Measurements from ENCODE around the gene PTOV1. TPM values are rescaled to one million over a fixed set of nuclear protein-coding genes. Genes with fewer than 3 reads are reported as not detected.

Gene PTOV1
- total RNA-seq, 1 donor from 2014 or later, result 104 TPM

DNA sequence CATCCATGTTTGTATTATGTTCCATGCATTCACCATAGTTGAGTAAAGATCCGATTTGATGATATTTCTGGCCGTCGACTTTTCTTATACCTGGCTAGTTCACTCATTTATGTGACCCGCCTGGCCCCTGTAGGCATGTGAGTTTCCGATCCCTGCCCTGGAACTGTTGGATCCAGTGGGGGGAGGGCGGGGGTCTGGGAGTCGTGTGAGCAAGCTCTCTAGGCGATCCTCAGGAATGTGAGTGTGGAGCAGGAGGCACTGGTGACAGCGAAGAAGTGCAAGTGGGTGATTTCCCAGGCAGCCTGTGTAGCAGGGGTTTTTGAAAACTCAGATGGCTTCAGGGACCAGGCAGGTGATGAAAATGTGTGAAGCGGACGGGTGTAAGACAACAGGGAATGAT is 10.6 kb upstream of the PTOV1 start:
- Histone ChIP-seq H3K4me1 (peaks cover 6% of the 10 kb centered on the region), H3K9me3 (replicated peaks) (no peaks in the 10 kb centered on the region), H3K36me3 (peaks cover 45% of the 10 kb centered on the region), H3K27me3 (ENCODE audit: low read depth) (no peaks in the 10 kb centered on the region), H3K27ac (replicated peaks) (no peak overlapping the region), H3K4me3 (no peak overlapping the region)
- intact Hi-C loops (cut with micrococcal nuclease), result no loop called here
- DNase-seq, result no peak
- no peak for TF ChIP-seq CTCF (IDR thresholded peaks at IDR 0.05; ENCODE audit: borderline replicate concordance)

- intact Hi-C loops (cut with micrococcal nuclease), result no loop called here
- Histone ChIP-seq H3K9me3 (replicated peaks) (no peaks in the 10 kb centered on the region), H3K36me3 (peaks cover 40% of the 10 kb centered on the region), H3K27me3 (ENCODE audit: low read depth) (no peaks in the 10 kb centered on the region), H3K4me3 (no peak overlapping the region), H3K27ac (replicated peaks) (no peak overlapping the region), H3K4me1 (peaks cover 6% of the 10 kb centered on the region)
- no peak for TF ChIP-seq CTCF (IDR thresholded peaks at IDR 0.05; ENCODE audit: borderline replicate concordance)
- DNase-seq, result no peak
Observed at GRCh38 chr19:49840736-49841249, 10.2 kb upstream of the PTOV1 start.

GRCh38 chr19:49843265-49843664 is 7.7 kb upstream of the PTOV1 start:
- Histone ChIP-seq H3K27ac (replicated peaks) (no peak overlapping the region), H3K4me1 (peaks cover 6% of the 10 kb centered on the region), H3K9me3 (replicated peaks) (no peaks in the 10 kb centered on the region), H3K4me3 (no peak overlapping the region), H3K27me3 (ENCODE audit: low read depth) (no peaks in the 10 kb centered on the region), H3K36me3 (peaks cover 17% of the 10 kb centered on the region)
- TF ChIP-seq CTCF (IDR thresholded peaks at IDR 0.05; ENCODE audit: borderline replicate concordance), result no peak
- DNase-seq, result no peak
- intact Hi-C loops (cut with micrococcal nuclease), result no loop called here

GRCh38 chr19:49844138-49845095 is 6.5 kb upstream of the PTOV1 start:
- TF ChIP-seq CTCF (IDR thresholded peaks at IDR 0.05; ENCODE audit: borderline replicate concordance), result no peak
- no peak overlapping the region for H3K4me3 ChIP-seq
- peaks cover 5% of the 10 kb centered on the region for H3K36me3 ChIP-seq
- intact Hi-C loops (cut with micrococcal nuclease), result no loop called here
- DNase-seq, result no peak
- peaks cover 5% of the 10 kb centered on the region for H3K9me3 ChIP-seq (replicated peaks)
- no peak overlapping the region for H3K27ac ChIP-seq (replicated peaks)
- H3K4me1 ChIP-seq, result peaks cover 1% of the 10 kb centered on the region
- no peaks in the 10 kb centered on the region for H3K27me3 ChIP-seq (ENCODE audit: low read depth)

GRCh38 chr19:49845414-49845813 is 5.5 kb upstream of the PTOV1 start:
- Histone ChIP-seq H3K27ac (replicated peaks) (no peak overlapping the region), H3K27me3 (ENCODE audit: low read depth) (no peaks in the 10 kb centered on the region), H3K9me3 (replicated peaks) (peaks cover 5% of the 10 kb centered on the region), H3K36me3 (no peaks in the 10 kb centered on the region), H3K4me1 (peaks cover 9% of the 10 kb centered on the region), H3K4me3 (no peak overlapping the region)
- no peak for DNase-seq
- TF ChIP-seq CTCF (IDR thresholded peaks at IDR 0.05; ENCODE audit: borderline replicate concordance), result no peak
- intact Hi-C loops (cut with micrococcal nuclease), result no loop called here
